ENCODE measurements around the gene BACH2.
"Not testable (repeated sequence)": the region's sequence is repeated elsewhere in the genome, so short reads cannot be mapped to it uniquely, and the experiment has no call there.

Gene BACH2

DNA sequence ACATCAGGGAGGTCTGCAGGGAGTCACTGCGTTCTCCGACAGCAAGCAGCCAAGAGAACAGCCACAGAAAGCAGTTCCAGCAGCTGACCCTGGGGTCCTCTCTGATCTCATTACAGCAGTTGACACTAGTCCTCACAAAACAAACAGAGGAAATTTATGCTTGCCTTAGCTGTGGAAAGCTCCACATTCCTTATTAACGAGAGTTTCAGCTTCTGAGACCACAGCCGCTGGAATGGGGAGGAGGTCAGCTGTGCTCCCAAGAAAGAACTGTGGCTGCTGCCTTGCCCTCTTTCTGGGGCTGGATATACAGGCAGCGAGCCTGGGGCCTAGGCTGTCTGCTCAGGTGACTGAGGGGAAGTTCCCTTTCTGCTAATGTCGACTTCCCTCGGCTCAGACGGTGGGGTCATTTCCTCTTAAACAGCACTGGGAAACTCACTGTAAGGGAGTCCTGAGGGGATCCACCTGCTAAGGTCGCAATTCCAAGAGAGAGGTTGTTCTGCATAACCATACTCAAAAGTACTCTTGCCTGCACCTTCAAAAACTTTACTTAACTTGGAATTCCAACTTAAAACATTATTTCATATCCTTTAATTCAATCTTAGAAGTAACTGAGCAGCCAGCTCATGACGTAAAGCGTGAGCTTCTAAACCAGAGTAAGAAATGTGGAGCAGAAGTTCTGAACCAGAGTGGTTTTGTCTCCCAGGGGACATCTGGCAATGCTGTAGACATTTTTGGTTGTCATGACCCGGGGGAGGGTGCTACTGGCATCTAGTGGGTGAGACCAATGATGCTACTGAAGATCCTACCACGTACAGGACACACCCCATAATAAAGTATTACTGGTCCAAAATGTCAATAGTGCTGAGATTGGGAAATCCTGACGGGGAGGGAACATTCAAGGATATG, 80.3 kb downstream of the BACH2 start:
- DNase-seq = peak in 4 of 51 donors; percentile 8 to 11 (median 10)

- no peak for DNase-seq
Observed at GRCh38 chr6:90214966-90215365, 81.7 kb downstream of the BACH2 start.

DNA sequence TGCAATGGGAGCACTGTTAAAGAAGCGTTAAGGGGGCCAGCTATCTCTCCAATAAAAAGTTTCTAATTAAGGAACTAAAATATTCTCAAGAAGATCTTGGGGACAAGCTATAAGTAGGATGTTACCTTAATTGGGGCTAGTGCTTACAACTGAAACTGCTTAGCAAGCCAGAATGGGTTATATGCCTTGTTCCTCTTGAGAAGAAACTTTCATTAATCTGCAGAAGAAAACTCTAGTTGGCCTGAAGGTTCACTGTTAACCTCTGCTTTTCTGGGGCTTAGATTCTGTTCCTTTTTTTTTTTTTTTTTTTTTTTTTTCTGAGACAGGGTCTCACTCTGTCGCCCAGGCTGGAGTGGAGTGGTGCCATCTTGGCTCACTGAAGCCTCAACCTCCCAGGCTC, 82.2 kb downstream of the BACH2 start:
- DNase-seq = no peak

DNA sequence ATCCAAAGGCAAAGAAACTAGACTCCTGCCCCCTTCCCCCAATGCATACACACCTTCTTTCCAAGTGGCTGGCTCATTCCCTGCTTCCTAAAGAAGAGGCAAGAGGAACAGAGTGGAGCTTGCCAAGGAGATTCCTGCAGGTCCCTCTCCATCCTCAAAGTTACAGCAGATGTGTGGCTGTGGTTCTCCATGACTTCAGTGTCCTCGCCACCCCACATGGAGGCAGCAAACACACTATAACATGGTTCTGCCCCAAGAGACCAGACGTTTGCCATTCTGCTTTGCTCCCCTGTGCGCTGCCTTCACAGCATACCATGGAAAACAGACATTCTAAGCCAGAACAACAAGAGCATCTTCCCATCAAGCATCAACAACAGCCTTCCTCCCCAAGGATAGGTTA, 84.4 kb downstream of the BACH2 start:
- no peak for DNase-seq

DNA sequence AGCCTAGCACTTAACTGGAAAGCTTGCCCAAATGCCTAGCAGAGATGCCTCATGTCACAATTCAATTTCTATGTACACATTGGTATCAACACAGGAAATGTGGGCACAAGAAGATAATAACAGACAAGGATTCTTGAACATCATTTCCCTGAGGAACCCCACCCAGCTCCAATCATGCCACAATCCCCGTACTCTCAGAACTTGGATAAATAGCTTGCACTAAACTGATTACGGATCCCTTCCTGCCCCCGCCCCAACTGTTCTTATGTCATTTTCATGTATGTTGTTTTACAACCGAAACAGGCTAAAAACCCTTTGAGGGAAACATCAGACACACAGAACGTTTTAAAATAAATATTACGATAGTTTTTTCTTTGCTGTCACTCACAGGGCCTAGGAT, 87.1 kb downstream of the BACH2 start:
- DNase-seq = no peak

GRCh38 chr6:90208690-90209089, 88.0 kb downstream of the BACH2 start:
- not testable (repeated sequence) for DNase-seq

DNA sequence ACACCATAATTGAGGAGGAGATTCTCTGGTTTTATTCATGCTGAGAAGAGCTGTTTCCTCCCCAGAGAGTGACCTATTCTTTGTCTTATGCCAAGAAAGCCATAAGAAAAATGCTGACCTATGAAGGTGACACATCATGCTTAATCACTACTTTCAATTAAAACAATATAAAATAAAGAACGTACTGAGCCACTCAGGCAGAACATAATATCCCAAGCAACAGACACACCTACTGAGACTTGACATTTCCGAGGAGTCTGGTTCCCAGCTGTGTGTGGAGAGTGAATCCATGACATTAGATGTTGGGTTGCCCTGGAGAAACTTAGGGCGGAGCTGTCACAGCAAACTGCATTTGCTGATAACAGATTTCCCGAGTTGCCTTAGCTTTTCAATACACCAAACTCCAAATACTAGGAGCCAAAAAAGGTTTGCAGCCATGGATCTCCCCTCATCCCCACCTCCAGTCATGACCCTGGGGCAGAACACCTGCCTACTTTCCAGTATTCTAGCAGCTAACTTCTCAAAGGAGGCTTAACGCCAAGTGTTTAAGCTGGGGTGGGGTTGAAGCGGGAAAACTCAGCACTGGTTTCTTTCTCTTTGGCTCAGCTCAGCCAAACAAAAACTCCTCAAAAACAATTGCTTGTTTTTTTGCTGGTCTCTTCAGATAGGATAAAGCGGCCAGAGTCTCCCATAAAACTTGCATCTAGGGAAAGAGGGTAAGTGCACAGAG, 92.2 kb downstream of the BACH2 start:
- no peak for DNase-seq

- DNase-seq = no peak
Observed at GRCh38 chr6:90203672-90204071, 93.0 kb downstream of the BACH2 start.

DNA sequence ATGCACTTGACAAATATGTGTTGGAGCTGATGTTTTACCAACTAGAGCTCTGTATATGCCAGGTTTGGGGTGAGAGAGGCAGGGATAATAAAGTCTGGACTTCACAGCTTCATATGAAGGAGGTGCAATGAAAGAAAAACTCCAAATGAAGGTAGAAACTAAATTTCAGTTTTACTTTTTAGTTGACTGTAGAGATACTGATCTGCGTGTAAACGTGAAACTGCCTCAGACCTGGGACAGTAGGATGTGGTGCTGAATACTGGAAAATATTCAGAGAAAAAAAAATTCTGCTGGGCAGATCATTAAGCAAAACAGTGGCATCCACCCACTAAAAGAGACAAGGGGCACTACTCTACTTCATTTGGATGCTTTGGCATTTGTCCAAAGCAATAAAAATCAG, 94.5 kb downstream of the BACH2 start:
- no peak for DNase-seq

GRCh38 chr6:90199900-90200299, 96.7 kb downstream of the BACH2 start:
- no peak for DNase-seq

GRCh38 chr6:90198758-90199425, 97.8 kb downstream of the BACH2 start:
- no peak for DNase-seq

GRCh38 chr6:90197854-90198496, 98.7 kb downstream of the BACH2 start:
- no peak for DNase-seq

- DNase-seq = no peak
Observed at GRCh38 chr6:90195094-90195829, 101.4 kb downstream of the BACH2 start.

DNA sequence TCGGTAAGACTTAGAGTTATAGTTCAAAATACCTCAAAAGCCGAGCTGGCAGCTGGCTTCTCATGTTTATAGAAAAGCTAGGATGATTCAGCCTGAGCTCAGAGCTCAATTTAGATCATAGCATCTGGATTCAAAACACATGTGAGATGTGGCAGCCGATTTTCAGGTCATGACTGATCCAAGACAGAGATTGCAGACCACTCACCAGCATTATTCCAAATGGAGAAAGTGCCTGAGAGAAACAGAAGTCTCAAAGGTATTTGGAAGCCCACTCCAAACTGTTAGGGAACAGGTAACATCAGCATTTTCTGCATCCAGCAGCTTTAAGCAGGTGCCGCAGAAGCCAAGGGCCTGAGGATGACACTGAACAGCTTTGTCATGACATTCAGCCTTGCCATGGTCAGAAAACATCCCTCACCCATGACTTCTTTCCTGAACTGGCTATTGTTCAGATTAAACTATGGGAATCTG, 102.2 kb downstream of the BACH2 start:
- no peak for DNase-seq

DNA sequence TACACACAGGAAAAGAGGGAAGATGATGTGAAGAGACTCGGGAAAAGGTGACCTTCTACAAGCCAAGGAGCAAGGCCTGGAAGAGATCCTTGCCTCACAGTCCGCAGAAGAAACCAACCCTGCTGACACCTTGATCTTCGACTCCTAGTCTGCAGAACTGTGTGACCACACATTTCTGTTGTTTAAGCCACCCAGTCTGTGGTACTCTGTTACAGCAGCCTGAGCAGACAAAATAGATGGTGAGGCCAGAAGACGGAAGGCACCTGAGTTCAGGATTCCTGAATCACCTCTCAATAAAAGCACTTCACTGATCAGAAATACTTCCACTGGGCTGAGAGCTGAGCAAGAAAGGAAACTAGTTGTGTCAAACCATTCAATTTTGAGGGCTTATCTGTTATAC, 103.3 kb downstream of the BACH2 start:
- DNase-seq = no peak

DNA sequence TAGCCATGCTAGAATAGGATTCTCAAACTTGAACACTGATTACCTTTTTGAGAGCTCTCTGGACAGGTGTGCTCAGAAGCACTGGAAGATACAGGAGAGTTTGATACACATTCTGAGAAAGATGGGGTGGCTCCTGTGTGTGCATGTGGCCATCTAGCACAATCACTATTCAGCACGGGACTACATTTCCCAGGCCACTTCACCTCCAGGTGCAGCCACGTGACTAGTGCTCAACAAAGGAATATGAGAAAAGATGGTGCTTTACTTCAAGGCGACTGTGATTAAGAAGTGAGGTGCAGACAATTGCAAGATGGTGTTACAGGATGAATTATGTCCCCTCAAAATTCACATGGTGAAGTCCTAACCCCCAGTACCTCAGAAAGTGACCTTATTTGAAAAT, 103.8 kb downstream of the BACH2 start:
- no peak for DNase-seq

GRCh38 chr6:90190752-90191395, 105.8 kb downstream of the BACH2 start:
- no peak for DNase-seq

DNA sequence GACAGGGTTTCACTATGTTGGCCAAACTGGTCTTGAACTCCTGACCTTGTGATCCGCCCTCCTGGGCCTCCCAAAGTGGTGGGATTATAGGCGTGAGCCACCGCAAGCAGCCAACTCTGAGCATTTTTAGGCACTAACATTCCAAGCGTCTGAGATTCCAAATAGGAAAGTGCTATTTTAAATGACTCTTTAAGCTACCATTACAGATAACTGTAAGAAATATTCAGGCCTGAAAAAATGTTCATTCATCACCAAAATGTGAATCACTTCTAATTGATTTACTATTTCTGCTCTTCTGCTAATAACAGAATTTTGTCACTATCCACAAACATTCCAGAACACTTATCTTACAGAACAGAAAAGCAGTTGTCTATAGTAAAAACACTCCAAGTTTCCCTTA, 106.5 kb downstream of the BACH2 start:
- DNase-seq = no peak

GRCh38 chr6:90187437-90188121, 109.1 kb downstream of the BACH2 start:
- no peak for DNase-seq
